Measurements from ENCODE around the gene PHKG2. TPM values are rescaled to one million over a fixed set of nuclear protein-coding genes. Genes with fewer than 3 reads are reported as not detected.

Gene PHKG2
- polyA plus RNA-seq, 1 donor from 2014 or later, result 41.5 TPM

DNA sequence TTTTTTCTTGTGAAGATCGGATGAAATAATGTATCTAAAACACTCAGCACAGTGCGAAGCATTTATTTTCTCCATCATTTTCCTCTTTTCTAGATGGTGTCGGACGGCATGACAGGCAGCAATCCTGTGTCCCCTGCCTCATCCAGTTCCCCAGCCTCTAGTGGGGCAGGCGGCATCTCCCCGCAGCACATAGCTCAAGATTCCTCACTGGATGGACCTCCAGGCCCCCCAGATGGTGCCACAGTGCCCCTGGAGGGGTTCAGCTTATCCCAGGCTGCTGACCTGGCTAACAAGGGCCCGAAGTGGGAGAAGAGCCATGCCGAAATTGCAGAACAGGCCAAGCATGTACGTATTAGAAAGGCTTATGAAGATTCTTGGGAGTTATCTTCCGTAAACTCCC, 44.3 kb upstream of the PHKG2 start:
- no peak overlapping the region for H3K4me2 ChIP-seq (ENCODE audit: low read length)
- no peak overlapping the region for H3K4me3 ChIP-seq (ENCODE audit: low read length)
- TF ChIP-seq EZH2 (IDR thresholded peaks at IDR 0.05; ENCODE audit: borderline replicate concordance, insufficient read depth, low read length, poor library complexity, severe bottlenecking), result no peak
- H3K27me3 ChIP-seq (ENCODE audit: insufficient read depth, low read depth, low read length), result no peaks in the 10 kb centered on the region
- H4K20me1 ChIP-seq (ENCODE audit: insufficient read depth), result peaks cover 2% of the 10 kb centered on the region
- peaks cover 28% of the 10 kb centered on the region for H3K79me2 ChIP-seq (replicated peaks; ENCODE audit: insufficient read depth, low read length)
- no peak overlapping the region for H3K27ac ChIP-seq (ENCODE audit: low read length)
- H3K9me3 ChIP-seq (ENCODE audit: low read length), result no peaks in the 10 kb centered on the region
- no peak overlapping the region for H2AFZ ChIP-seq (ENCODE audit: low read depth, low read length)
- H3F3A ChIP-seq (ENCODE audit: insufficient read depth, low read length, poor library complexity, severe bottlenecking), result no peaks in the 10 kb centered on the region
- H3K9ac ChIP-seq (ENCODE audit: low read length), result no peak overlapping the region
- H3K9me2 ChIP-seq (ENCODE audit: insufficient read depth, low read length), result no peaks in the 10 kb centered on the region
- peaks cover 5% of the 10 kb centered on the region for H3K36me3 ChIP-seq (ENCODE audit: insufficient read depth, low read length)

GRCh38 chr16:30706046-30706445, 42.2 kb upstream of the PHKG2 start:
- peaks cover 7% of the 10 kb centered on the region for H3K79me2 ChIP-seq (replicated peaks; ENCODE audit: insufficient read depth, low read length)
- TF ChIP-seq REST (IDR thresholded peaks at IDR 0.05; ENCODE audit: borderline replicate concordance), result no peak
- no peak for TF ChIP-seq EZH2 (IDR thresholded peaks at IDR 0.05; ENCODE audit: borderline replicate concordance, insufficient read depth, low read length, poor library complexity, severe bottlenecking)
- TF ChIP-seq TAF1 (IDR thresholded peaks at IDR 0.05; ENCODE audit: low read depth), result no peak
- TF ChIP-seq CTCF (IDR thresholded peaks at IDR 0.05; ENCODE audit: poor library complexity, severe bottlenecking), result no peak
- no peak for TF ChIP-seq EP300 (conservative IDR thresholded peaks at IDR 0.05; ENCODE audit: poor library complexity, severe bottlenecking)
- TF ChIP-seq MXI1 (conservative IDR thresholded peaks at IDR 0.05; ENCODE audit: poor library complexity, severe bottlenecking), result no peak
- TF ChIP-seq RAD21 (conservative IDR thresholded peaks at IDR 0.05), result no peak
- no peak for TF ChIP-seq SMC3 (conservative IDR thresholded peaks at IDR 0.05; ENCODE audit: poor library complexity)
- TF ChIP-seq POLR2AphosphoS5 (IDR thresholded peaks at IDR 0.05), result no peak
- H3K27ac ChIP-seq (ENCODE audit: low read length), result no peak overlapping the region
- no peak overlapping the region for H3K4me3 ChIP-seq (ENCODE audit: low read length)
- no peak overlapping the region for H3K4me2 ChIP-seq (ENCODE audit: low read length)
- H3F3A ChIP-seq (ENCODE audit: insufficient read depth, low read length, poor library complexity, severe bottlenecking), result no peaks in the 10 kb centered on the region
- H3K36me3 ChIP-seq (ENCODE audit: insufficient read depth, low read length), result peaks cover 11% of the 10 kb centered on the region
- no peaks in the 10 kb centered on the region for H3K9me3 ChIP-seq (ENCODE audit: low read length)
- no peak overlapping the region for H2AFZ ChIP-seq (ENCODE audit: low read depth, low read length)
- no peaks in the 10 kb centered on the region for H3K27me3 ChIP-seq (ENCODE audit: insufficient read depth, low read depth, low read length)
- H3K9me2 ChIP-seq (ENCODE audit: insufficient read depth, low read length), result no peaks in the 10 kb centered on the region
- no peak overlapping the region for H3K9ac ChIP-seq (ENCODE audit: low read length)
- no peaks in the 10 kb centered on the region for H4K20me1 ChIP-seq (ENCODE audit: insufficient read depth)

DNA sequence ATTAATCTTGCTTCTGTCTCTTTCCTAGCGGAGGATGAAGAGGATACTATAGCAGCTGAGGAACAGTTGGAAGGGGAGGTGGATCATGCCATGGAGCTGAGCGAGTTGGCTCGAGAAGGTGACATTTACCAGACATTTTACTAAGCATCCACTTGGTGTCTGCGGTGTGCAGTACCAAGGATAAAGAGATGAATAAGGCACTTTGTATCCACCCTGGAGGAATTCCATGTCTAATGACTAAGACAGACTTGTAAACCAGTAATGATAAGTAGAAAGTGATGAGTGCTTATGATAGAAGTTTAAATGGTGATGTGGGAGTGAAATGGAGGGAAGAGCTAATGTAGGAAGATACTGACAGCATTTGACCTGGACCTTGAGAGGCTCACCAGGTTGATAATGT, 37.3 kb upstream of the PHKG2 start:
- peaks cover 10% of the 10 kb centered on the region for H3K36me3 ChIP-seq (ENCODE audit: insufficient read depth, low read length)
- no peaks in the 10 kb centered on the region for H3K27me3 ChIP-seq (ENCODE audit: insufficient read depth, low read depth, low read length)
- no peaks in the 10 kb centered on the region for H3F3A ChIP-seq (ENCODE audit: insufficient read depth, low read length, poor library complexity, severe bottlenecking)
- no peaks in the 10 kb centered on the region for H4K20me1 ChIP-seq (ENCODE audit: insufficient read depth)
- H3K79me2 ChIP-seq (replicated peaks; ENCODE audit: insufficient read depth, low read length), result no peaks in the 10 kb centered on the region
- TF ChIP-seq TAF1 (IDR thresholded peaks at IDR 0.05; ENCODE audit: low read depth) (no peak), MXI1 (conservative IDR thresholded peaks at IDR 0.05; ENCODE audit: poor library complexity, severe bottlenecking) (no peak), EZH2 (IDR thresholded peaks at IDR 0.05; ENCODE audit: borderline replicate concordance, insufficient read depth, low read length, poor library complexity, severe bottlenecking) (no peak), RAD21 (conservative IDR thresholded peaks at IDR 0.05) (no peak), POLR2AphosphoS5 (IDR thresholded peaks at IDR 0.05) (no peak), REST (IDR thresholded peaks at IDR 0.05; ENCODE audit: borderline replicate concordance) (no peak), SMC3 (conservative IDR thresholded peaks at IDR 0.05; ENCODE audit: poor library complexity) (no peak), EP300 (conservative IDR thresholded peaks at IDR 0.05; ENCODE audit: poor library complexity, severe bottlenecking) (no peak), CTCF (IDR thresholded peaks at IDR 0.05; ENCODE audit: poor library complexity, severe bottlenecking) (no peak)
- no peak overlapping the region for H3K27ac ChIP-seq (ENCODE audit: low read length)
- H3K9me2 ChIP-seq (ENCODE audit: insufficient read depth, low read length), result no peaks in the 10 kb centered on the region
- no peak overlapping the region for H3K9ac ChIP-seq (ENCODE audit: low read length)
- no peaks in the 10 kb centered on the region for H3K9me3 ChIP-seq (ENCODE audit: low read length)
- no peak overlapping the region for H2AFZ ChIP-seq (ENCODE audit: low read depth, low read length)
- H3K4me2 ChIP-seq (ENCODE audit: low read length), result no peak overlapping the region
- H3K4me3 ChIP-seq (ENCODE audit: low read length), result no peak overlapping the region

Data from neural cell (in vitro differentiated cells).